Epithelial cell of esophagus (primary cell): Measurements from ENCODE around the gene TREML1.
A peak's percentile ranks its signal among the peaks of the same experiment; 100 is the strongest.
"Not testable (repeated sequence)": the region's sequence is repeated elsewhere in the genome, so short reads cannot be mapped to it uniquely, and the experiment has no call there.

Experiments
- DNase-seq: peaks from one replicate; pipeline ENCODE4 v3.0.0; 2010; ENCODE audit warnings: low read depth
- H3K4me3 ChIP-seq: 2 replicates; pipeline ENCODE4 v1.5.1; 2011; ENCODE audit warnings: mild to moderate bottlenecking, low read length, control low read depth
- TF ChIP-seq, protein P1 (sequence below): IDR thresholded peaks from 2 replicates; pipeline ENCODE4 v1.5.1; 2011; ENCODE audit warnings: low read depth, mild to moderate bottlenecking, low read length, control low read depth, inconsistent platforms; ENCODE audit not compliant: insufficient read depth; ENCODE audit errors: missing control alignments

TREML1 gene

DNA sequence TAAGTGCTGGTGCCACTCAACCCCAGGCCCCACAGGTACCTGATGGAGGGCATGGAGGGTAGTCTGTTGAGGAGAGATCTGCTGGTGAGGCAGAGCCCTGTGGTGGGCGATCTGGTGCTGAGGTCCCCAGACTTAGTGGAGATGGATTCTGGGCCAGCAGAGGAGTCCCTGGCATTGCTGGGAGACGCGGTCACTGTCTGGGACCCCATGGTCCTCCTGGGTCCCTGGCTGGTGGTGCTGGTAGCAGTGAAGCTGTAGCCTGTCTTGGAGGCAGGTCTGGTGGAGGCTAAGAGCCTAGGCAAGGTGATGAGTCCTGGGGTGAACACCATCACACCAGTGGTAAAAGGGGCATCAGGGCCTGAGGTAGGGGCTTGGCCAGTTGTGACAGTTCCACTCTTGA is 40.2 kb upstream of the TREML1 start:
- H3K4me3 ChIP-seq: no peak overlapping the region
- TF ChIP-seq, protein P1, sequence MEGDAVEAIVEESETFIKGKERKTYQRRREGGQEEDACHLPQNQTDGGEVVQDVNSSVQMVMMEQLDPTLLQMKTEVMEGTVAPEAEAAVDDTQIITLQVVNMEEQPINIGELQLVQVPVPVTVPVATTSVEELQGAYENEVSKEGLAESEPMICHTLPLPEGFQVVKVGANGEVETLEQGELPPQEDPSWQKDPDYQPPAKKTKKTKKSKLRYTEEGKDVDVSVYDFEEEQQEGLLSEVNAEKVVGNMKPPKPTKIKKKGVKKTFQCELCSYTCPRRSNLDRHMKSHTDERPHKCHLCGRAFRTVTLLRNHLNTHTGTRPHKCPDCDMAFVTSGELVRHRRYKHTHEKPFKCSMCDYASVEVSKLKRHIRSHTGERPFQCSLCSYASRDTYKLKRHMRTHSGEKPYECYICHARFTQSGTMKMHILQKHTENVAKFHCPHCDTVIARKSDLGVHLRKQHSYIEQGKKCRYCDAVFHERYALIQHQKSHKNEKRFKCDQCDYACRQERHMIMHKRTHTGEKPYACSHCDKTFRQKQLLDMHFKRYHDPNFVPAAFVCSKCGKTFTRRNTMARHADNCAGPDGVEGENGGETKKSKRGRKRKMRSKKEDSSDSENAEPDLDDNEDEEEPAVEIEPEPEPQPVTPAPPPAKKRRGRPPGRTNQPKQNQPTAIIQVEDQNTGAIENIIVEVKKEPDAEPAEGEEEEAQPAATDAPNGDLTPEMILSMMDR: no peak
- no peak for DNase-seq

DNA sequence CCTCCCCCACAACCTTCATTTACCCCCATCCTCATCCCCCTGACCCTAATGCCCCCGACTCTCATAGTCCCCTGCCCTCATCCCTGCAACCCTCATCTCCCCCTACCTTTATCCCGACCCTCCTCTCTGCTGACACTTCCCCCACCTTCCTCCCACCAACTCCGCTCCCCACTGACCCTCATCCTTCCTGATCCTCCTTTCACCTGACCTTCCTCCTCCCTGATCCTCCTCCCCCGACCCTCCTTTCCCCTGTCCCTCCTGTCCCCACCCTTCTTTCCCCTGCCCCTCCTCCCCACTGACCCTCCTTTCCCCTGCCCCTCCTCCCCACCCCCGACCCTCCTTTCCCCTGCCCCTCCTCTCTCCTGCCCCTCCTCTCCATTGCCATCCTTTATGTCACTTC is 39.7 kb upstream of the TREML1 start:
- DNase-seq: no peak
- no peak overlapping the region for H3K4me3 ChIP-seq
- TF ChIP-seq, protein P1: no peak

DNA sequence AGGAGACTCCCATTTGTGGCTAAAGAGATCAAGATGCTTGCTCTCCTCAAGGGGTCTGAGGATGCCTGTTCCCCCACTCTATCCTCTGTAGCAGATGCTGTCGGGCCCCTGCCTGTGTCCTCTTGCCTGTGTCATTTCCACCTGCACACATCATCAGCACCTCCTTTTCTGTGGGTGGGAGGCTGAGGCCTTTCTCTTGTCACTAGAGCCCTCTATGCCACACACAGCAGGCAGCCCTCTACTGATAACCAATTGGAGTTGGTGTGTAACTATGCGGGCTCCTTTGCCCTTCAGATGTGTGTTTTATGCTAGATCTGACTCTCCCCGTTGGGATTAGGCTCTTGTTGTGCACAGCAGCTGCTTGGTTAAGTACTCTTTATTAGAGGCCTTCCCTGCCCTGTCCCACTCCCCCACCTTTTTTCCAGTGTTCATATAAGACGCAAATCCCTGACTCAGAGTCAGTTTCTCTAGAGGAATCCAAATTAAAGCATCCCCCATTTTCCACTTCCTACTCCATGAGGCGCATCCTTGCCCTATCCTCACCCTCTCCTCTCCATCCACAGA is 39.1 kb upstream of the TREML1 start:
- no peak for DNase-seq
- TF ChIP-seq, protein P1: no peak
- no peak overlapping the region for H3K4me3 ChIP-seq

DNA sequence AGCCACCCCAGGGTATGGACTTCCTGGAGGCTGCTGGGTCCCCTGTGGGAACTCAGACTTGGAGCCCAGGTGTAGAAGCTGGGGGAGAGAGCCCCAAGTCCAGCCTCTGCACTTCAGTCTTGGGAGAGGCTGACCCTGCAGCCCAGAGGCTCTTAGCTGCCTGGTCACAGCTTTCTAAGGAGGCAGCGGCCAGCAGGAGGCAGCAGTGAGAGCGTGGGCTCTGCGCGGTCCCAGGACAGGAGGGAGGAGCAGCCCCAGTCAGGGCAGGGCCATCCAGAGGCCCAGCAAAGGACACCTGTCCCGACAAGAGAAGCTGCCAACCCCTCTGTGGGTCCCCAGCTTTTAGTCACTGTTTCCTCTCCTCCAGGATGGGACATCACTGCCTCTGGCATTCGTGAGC is 37.4 kb upstream of the TREML1 start:
- TF ChIP-seq, protein P1: peak; percentile 42
- no peak overlapping the region for H3K4me3 ChIP-seq
- DNase-seq: peak; percentile 36

DNA sequence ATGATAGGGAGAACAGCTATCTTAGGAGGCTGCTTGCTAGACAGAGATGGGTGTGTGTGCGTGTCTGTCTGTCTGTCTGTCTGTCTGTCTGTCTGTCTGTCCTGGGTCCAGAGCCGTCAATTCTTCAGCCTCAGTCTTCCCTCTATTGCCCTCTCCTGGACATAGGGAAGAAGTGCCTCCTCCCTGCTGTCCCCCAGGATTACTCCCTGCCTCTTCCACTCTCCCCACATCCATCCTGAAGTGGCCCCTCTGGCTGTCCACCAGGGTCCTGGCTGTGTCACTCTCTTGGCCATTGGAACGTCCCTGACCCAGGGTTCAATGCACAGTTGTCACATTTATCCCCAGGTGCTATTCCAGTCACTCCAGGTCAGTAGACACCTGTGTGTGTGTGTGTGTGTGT is 36.6 kb upstream of the TREML1 start:
- TF ChIP-seq, protein P1: no peak
- H3K4me3 ChIP-seq: no peak overlapping the region
- no peak for DNase-seq

DNA sequence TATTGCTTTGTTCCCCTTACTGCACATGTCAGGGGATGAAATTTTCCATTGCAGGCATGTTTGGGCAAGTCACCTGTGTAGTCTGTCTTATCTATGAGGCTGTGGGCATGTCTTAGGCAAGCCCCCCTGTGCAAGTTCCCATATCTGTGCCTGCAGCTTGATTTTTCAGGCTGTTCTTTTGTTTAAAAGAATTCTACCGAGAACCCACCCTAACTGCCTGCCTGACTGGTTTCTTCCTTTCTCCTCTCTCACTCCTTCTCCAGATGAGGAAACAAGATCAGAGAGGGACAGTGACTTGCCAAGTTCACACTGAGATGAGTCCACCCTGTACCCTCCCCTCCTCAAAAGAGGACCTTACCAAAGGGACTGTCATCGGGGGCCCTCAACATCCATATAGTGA is 35.8 kb upstream of the TREML1 start:
- TF ChIP-seq, protein P1: no peak
- DNase-seq: peak; percentile 16

DNA sequence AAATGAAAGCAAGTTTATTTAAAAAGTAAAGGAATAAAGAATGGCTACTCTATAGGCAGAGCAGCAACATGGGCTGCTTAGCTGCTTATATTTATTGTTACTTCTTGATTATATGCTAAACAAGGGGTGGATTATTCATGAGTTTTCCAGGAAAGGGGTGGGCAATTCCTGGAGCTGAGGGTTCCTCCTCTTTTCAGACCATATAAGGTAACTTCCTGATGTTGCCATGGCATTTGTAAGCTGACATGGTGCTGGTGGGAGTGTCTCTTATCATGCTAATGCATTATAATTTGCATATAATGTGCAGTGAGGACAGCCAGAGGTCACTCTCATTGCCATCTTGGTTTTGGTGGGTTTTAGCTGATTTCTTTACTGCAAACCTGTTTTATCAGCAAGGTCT is 34.9 kb upstream of the TREML1 start:
- not testable (repeated sequence) for H3K4me3 ChIP-seq, DNase-seq

More for the DNA sequence above, 35.8 kb upstream of the TREML1 start:
- H3K4me3 ChIP-seq: no peak overlapping the region
